OCI-LY3 (cell line): Measurements from ENCODE around the gene JSRP1.

Experiments
- H2AFZ ChIP-seq: fragments of 200-600, 300-600 bp; shearing (Covaris generic); 2 replicates; pipeline ENCODE4 v1.6.0; 2014; ENCODE audit warnings: antibody characterized with exemption, low read depth, low read length
- H3K27ac ChIP-seq: fragments of 200-600, 300-600 bp; sonication (generic); 2 replicates; pipeline ENCODE4 v1.5.1; 2014; ENCODE audit warnings: mild to moderate bottlenecking, low read length, moderate library complexity, mixed read lengths
- H3K27me3 ChIP-seq: fragments of 200-600, 300-600 bp; sonication (generic); 2 replicates; pipeline ENCODE4 v1.6.1; 2014; ENCODE audit warnings: low read depth, low read length, mixed read lengths
- H3K36me3 ChIP-seq: fragments of 200-600, 300-600 bp; sonication (generic); replicated peaks from 2 replicates; pipeline ENCODE3; 2014; ENCODE audit warnings: low read depth, low read length, mixed read lengths
- H3K4me1 ChIP-seq: fragments of 300-600, 200-600 bp; sonication (generic); 2 replicates; pipeline ENCODE4 v1.6.1; 2014; ENCODE audit warnings: low read length, mixed read lengths
- H3K4me2 ChIP-seq: fragments of 200-600, 300-600 bp; sonication (generic); 2 replicates; pipeline ENCODE4 v1.6.1; 2014; ENCODE audit warnings: low read length, mixed read lengths
- H3K4me3 ChIP-seq: fragments of 300-600, 200-600 bp; sonication (generic); 2 replicates; pipeline ENCODE4 v1.5.1; 2014; ENCODE audit warnings: antibody characterized with exemption, mild to moderate bottlenecking, low read length, moderate library complexity
- H3K79me2 ChIP-seq: fragments of 300-600, 200-600 bp; shearing (Covaris generic); 2 replicates; pipeline ENCODE4 v1.6.1; 2014; ENCODE audit warnings: mild to moderate bottlenecking, low read length, mixed read lengths
- H3K9ac ChIP-seq: fragments of 300-600, 200-600 bp; shearing (Covaris generic); 2 replicates; pipeline ENCODE4 v1.6.0; 2014; ENCODE audit warnings: mild to moderate bottlenecking, low read length, moderate library complexity
- H3K9me3 ChIP-seq: fragments of 200-600, 300-600 bp; shearing (Covaris generic); 2 replicates; pipeline ENCODE4 v1.6.1; 2014; ENCODE audit warnings: low read length, mixed read lengths; ENCODE audit not compliant: insufficient read depth
- H4K20me1 ChIP-seq: fragments of 200-600, 300-600 bp; sonication (generic); 2 replicates; pipeline ENCODE4 v1.6.1; 2016; ENCODE audit warnings: low read length, mixed read lengths; ENCODE audit not compliant: insufficient read depth
- EZH2phosphoT487 ChIP-seq: fragments of 200-600 bp; shearing (Covaris generic); IDR thresholded peaks from 2 replicates; pipeline ENCODE4 v1.6.1; 2018; ENCODE audit warnings: antibody characterized with exemption, mixed run types, low read depth
- TF ChIP-seq, protein P1 (sequence below): fragments of 200-600, 300-600 bp; sonication (generic); IDR thresholded peaks from 2 replicates; pipeline ENCODE4 v1.5.1; 2014; ENCODE audit warnings: antibody characterized with exemption, low read length, low read depth

JSRP1 gene

DNA sequence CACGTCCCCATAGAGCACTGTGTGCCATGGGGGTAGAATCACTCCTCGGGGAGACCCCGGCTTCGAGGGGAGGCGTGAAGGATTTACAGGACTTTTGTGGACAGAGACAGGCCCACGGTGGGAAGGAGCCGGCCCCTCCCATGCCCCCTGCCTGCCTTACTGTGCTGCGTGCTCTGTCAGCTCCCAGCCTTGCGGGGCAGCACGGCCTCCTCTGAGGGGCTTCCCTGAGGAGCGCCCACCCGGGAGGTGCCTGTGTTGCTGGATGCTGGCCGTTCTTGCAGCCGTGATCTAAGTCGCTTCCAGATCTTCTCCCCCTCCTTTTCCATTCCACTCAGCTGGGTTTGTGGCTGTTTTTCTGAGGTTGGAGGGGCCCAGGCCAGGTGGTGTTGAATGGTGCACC is 49.2 kb downstream of the JSRP1 start:
- H4K20me1 ChIP-seq, result peaks cover 12% of the 10 kb centered on the region
- no peak overlapping the region for H2AFZ ChIP-seq
- no peak overlapping the region for H3K9ac ChIP-seq
- peaks cover 54% of the 10 kb centered on the region for H3K36me3 ChIP-seq
- H3K4me3 ChIP-seq, result no peak overlapping the region
- TF ChIP-seq EZH2phosphoT487, result no peak
- TF ChIP-seq, protein P1, sequence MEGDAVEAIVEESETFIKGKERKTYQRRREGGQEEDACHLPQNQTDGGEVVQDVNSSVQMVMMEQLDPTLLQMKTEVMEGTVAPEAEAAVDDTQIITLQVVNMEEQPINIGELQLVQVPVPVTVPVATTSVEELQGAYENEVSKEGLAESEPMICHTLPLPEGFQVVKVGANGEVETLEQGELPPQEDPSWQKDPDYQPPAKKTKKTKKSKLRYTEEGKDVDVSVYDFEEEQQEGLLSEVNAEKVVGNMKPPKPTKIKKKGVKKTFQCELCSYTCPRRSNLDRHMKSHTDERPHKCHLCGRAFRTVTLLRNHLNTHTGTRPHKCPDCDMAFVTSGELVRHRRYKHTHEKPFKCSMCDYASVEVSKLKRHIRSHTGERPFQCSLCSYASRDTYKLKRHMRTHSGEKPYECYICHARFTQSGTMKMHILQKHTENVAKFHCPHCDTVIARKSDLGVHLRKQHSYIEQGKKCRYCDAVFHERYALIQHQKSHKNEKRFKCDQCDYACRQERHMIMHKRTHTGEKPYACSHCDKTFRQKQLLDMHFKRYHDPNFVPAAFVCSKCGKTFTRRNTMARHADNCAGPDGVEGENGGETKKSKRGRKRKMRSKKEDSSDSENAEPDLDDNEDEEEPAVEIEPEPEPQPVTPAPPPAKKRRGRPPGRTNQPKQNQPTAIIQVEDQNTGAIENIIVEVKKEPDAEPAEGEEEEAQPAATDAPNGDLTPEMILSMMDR, result no peak
- no peaks in the 10 kb centered on the region for H3K27me3 ChIP-seq
- no peaks in the 10 kb centered on the region for H3K9me3 ChIP-seq
- H3K4me1 ChIP-seq, result no peaks in the 10 kb centered on the region
- H3K4me2 ChIP-seq, result no peak overlapping the region
- no peak overlapping the region for H3K27ac ChIP-seq
- H3K79me2 ChIP-seq, result no peaks in the 10 kb centered on the region

DNA sequence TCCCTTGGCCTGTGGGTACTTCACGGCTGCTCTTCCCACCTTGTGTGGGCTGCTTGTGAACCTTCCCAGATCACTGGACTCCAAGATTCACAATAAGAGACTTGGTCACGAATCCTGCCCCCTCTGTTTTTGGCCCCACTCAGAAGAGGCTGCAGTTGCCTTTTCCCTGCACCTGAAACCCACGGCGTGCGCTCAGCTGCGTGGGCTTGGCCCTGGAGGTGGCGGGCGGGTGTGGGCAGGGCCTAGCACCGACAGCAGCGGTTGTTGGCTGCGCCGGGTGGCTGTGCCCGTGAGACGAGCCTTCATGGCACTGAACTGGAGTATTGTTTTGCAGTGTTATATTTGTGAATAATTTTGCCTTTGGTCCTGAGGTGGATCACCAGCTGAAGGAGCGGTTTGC is 53.9 kb downstream of the JSRP1 start:
- H3K4me2 ChIP-seq, result no peak overlapping the region
- peaks cover 34% of the 10 kb centered on the region for H4K20me1 ChIP-seq
- H3K27me3 ChIP-seq, result no peaks in the 10 kb centered on the region
- peaks cover 30% of the 10 kb centered on the region for H3K36me3 ChIP-seq
- H3K27ac ChIP-seq, result no peak overlapping the region
- no peak overlapping the region for H3K4me3 ChIP-seq
- H3K4me1 ChIP-seq, result no peaks in the 10 kb centered on the region
- no peak for TF ChIP-seq EZH2phosphoT487
- TF ChIP-seq, protein P1, result no peak
- H3K9me3 ChIP-seq, result no peaks in the 10 kb centered on the region
- no peak overlapping the region for H2AFZ ChIP-seq
- peaks cover 24% of the 10 kb centered on the region for H3K79me2 ChIP-seq
- H3K9ac ChIP-seq, result no peak overlapping the region
